Nephron progenitor cell (in vitro differentiated cells): ENCODE data around the gene JARID2.
A peak's percentile ranks its signal among the peaks of the same experiment; 100 is the strongest.

ENCODE experiments used
- DNase-seq: peaks from one replicate; pipeline ENCODE4 v3.0.0; 2021
- H3K27ac Mint-ChIP-seq: 2 replicates; pipeline ENCODE4 v1.8.0; 2021; ENCODE audit warnings: mild to moderate bottlenecking, moderate library complexity, mixed read lengths
- H3K27me3 Mint-ChIP-seq: 2 replicates; pipeline ENCODE4 v1.8.0; 2021; ENCODE audit warnings: mild to moderate bottlenecking, low read depth, mixed read lengths; ENCODE audit not compliant: poor library complexity
- H3K36me3 Mint-ChIP-seq: 2 replicates; pipeline ENCODE4 v1.8.0; 2021; ENCODE audit warnings: low read depth, mixed read lengths
- H3K4me1 Mint-ChIP-seq: 2 replicates; pipeline ENCODE4 v1.8.0; 2021; ENCODE audit warnings: mixed read lengths
- H3K4me3 Mint-ChIP-seq: 2 replicates; pipeline ENCODE4 v1.8.0; 2021; ENCODE audit warnings: mild to moderate bottlenecking, moderate library complexity, mixed read lengths
- H3K9me3 Mint-ChIP-seq: 2 replicates; pipeline ENCODE4 v1.8.0; 2021; ENCODE audit warnings: mild to moderate bottlenecking, moderate library complexity, mixed read lengths
- TF ChIP-seq, protein P1 (sequence below): fragments of 200-600 bp; sonication (generic); IDR thresholded peaks from 2 replicates; pipeline ENCODE4 v1.5.0; 2021; ENCODE audit warnings: antibody characterized with exemption

JARID2 gene

DNA sequence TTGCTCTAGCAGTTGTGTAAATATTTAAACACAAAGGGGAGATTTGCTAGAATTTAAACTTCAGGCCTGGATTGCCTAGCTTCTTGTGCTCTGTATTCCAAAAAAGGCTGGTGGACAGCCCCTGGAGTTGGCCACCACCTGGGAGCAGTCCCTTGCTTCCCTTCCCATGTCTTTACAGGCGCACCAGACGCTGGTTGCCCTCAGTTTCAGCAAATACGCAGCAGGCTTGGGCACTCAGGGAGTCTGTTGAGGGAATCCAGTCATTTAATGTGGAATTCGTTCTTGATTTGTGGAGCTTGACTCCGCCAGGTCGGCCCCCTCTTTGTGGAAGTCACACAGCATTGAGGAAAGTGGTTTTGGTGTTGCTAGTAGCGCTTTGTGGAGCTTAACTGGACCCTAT, 260.2 kb downstream of the JARID2 start:
- Mint-ChIP-seq H3K4me3 (no peak overlapping the region), H3K36me3 (peaks cover 50% of the 10 kb centered on the region), H3K4me1 (peaks cover 90% of the 10 kb centered on the region), H3K27ac (no peak overlapping the region), H3K9me3 (no peaks in the 10 kb centered on the region), H3K27me3 (no peaks in the 10 kb centered on the region)
- no peak for DNase-seq
- TF ChIP-seq, protein P1, sequence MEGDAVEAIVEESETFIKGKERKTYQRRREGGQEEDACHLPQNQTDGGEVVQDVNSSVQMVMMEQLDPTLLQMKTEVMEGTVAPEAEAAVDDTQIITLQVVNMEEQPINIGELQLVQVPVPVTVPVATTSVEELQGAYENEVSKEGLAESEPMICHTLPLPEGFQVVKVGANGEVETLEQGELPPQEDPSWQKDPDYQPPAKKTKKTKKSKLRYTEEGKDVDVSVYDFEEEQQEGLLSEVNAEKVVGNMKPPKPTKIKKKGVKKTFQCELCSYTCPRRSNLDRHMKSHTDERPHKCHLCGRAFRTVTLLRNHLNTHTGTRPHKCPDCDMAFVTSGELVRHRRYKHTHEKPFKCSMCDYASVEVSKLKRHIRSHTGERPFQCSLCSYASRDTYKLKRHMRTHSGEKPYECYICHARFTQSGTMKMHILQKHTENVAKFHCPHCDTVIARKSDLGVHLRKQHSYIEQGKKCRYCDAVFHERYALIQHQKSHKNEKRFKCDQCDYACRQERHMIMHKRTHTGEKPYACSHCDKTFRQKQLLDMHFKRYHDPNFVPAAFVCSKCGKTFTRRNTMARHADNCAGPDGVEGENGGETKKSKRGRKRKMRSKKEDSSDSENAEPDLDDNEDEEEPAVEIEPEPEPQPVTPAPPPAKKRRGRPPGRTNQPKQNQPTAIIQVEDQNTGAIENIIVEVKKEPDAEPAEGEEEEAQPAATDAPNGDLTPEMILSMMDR = no peak

DNA sequence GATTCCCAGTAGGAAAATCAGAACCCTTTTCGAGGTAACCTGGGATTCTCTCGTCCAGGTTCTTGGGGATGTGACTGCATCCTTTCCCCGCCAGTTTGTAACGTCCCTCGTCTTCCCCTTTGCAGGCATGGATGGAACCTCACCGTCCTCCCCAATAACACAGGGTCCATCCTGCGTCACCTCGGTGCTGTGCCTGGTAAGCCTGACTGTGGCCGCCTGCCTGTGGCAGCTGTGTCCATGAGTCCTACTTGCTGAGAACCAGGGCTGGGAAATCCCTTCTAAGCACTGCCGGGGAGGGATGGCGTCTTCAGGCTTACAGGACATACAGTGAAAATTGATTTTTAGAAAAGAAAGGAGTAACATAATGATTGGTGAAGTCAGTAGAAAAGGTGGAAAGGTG, 261.4 kb downstream of the JARID2 start:
- Mint-ChIP-seq H3K4me1 (peaks cover 82% of the 10 kb centered on the region), H3K4me3 (no peak overlapping the region), H3K27me3 (no peaks in the 10 kb centered on the region), H3K9me3 (no peaks in the 10 kb centered on the region), H3K36me3 (peaks cover 50% of the 10 kb centered on the region), H3K27ac (no peak overlapping the region)
- DNase-seq = no peak
- TF ChIP-seq, protein P1 = no peak

DNA sequence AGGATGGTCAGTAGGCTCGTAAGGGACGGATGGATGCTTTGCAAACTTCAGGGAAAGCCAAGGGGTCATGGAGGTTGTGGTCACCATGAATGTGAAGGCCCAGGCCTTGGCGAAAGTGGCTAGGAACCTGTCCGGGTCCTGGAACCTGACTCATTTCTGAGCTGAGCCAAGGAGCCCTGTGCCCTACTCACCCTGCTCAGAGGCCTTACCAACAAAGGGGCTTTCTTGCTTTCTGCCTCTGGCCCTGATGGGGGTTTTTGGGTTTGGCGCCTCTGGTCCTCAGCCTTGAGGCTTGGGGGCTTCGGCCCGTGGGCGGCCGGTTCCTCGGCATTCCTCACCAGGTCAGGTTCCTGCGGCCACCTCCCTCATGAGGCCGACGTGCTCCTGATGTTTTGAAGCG, 261.9 kb downstream of the JARID2 start:
- Mint-ChIP-seq H3K27ac (peak overlapping the region; percentile 89), H3K4me3 (no peak overlapping the region), H3K4me1 (peaks cover 81% of the 10 kb centered on the region), H3K27me3 (no peaks in the 10 kb centered on the region), H3K9me3 (no peaks in the 10 kb centered on the region), H3K36me3 (peaks cover 55% of the 10 kb centered on the region)
- TF ChIP-seq, protein P1 = no peak
- DNase-seq = no peak

DNA sequence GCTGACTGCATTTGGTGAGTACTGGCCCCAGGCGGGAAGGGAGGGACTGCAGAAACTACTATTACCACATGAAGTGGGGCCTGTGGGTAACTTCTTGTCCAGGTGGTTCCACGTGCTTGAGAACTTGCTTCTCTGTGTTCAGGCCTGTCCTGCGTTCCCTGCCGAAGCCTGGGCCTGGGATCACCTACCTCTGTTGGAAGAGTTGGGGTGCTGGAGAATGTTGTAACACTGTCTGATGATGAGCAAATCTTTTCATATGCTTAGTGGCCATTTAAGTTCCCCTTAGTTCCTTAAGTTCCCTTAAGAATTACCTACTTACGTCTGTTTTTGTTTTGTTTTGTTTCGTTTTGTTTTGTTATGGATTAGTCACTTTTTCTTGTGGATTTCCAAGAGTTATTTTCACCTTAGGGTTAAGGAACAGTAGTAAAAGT, 262.6 kb downstream of the JARID2 start:
- Mint-ChIP-seq H3K9me3 (no peaks in the 10 kb centered on the region), H3K4me1 (peaks cover 74% of the 10 kb centered on the region), H3K27ac (peak overlapping the region; percentile 89), H3K4me3 (no peak overlapping the region), H3K27me3 (no peaks in the 10 kb centered on the region), H3K36me3 (peaks cover 57% of the 10 kb centered on the region)
- no peak for DNase-seq
- TF ChIP-seq, protein P1 = no peak

DNA sequence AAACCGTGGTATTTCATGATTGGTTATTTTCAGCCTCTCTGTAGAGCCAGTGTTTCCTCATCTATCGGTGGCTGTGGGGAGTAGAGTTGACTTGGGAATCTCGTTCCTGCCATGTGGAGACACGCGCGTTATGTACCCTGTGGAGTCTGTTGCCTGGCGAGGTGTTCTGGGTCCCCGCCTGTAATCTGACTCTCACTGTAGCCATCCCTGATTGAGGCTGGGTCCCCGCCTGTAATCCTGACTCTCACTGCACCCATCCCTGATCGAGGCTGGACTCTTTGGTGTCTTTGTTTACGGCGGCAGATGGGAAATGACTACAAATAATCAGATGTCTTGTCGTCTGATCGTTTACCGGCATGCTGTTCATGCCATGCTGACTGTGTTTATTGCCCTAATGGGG, 263.1 kb downstream of the JARID2 start:
- H3K27me3 Mint-ChIP-seq = no peaks in the 10 kb centered on the region
- H3K27ac Mint-ChIP-seq = peak overlapping the region; percentile 89
- TF ChIP-seq, protein P1 = no peak
- no peak overlapping the region for H3K4me3 Mint-ChIP-seq
- no peak for DNase-seq
- H3K9me3 Mint-ChIP-seq = no peaks in the 10 kb centered on the region
- H3K36me3 Mint-ChIP-seq = peaks cover 59% of the 10 kb centered on the region
- H3K4me1 Mint-ChIP-seq = peaks cover 74% of the 10 kb centered on the region

DNA sequence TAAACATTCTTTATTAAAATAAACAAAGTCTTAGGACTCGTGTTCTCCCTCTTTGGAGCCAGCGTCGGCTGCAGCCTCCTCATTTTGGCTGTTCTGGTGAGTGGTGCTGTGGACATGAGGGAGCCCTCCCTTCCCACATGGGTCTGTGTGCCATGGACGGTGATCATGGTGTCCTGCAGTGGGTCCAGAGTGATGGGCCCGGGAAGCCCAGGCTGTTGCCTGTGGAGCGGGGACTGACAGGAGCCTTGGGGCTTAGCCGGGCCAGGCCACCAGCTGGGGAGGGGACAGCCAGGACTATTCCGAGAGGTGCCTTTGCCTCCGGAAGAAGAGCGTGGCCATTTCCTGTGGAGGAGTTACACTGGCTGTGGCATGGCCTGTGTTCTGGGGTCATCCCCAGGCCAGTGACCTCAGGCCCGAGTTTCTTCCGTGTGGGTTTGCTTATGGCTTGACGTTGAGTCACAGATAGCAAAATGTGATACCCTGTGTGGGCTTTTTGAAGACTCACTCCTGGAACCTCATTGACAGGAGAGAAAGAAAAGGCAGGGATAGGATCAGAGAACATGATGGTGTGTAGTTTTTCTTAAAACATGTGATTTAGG, 263.6 kb downstream of the JARID2 start:
- no peaks in the 10 kb centered on the region for H3K9me3 Mint-ChIP-seq
- DNase-seq = no peak
- H3K27ac Mint-ChIP-seq = peak overlapping the region; percentile 89
- H3K4me3 Mint-ChIP-seq = no peak overlapping the region
- H3K36me3 Mint-ChIP-seq = peaks cover 60% of the 10 kb centered on the region
- peaks cover 74% of the 10 kb centered on the region for H3K4me1 Mint-ChIP-seq
- no peaks in the 10 kb centered on the region for H3K27me3 Mint-ChIP-seq
- TF ChIP-seq, protein P1 = no peak
